CMK (cell line): Measurements from ENCODE around the gene DPP9.
"Not testable (repeated sequence)": the region's sequence is repeated elsewhere in the genome, so short reads cannot be mapped to it uniquely, and the experiment has no call there.

Source experiments
- DNase-seq: peaks from one replicate; pipeline ENCODE4 v3.0.0-alpha.2; 2010; ENCODE audit warnings: low read depth

The DPP9 gene

DNA sequence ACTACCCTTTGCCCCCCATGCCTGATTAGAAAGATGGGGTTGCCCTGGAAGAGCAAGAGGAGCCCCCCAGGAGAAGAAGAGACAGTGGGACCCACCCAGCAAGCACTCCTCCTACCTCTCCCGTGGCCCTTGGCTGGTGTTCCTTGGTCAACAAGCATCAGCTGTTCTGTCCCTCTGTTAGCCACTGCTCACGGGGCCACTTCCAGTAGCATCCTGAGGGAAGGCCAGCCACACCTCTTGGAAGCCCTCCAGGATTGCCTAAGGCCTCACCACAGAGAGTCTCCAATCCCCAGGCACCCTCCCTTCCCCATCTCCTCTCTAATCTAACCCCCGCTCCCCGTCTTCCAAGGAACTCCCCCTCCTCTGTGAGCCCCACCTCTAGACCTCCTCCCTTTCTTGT is 15.1 kb upstream of the DPP9 start:
- DNase-seq = no peak

DNA sequence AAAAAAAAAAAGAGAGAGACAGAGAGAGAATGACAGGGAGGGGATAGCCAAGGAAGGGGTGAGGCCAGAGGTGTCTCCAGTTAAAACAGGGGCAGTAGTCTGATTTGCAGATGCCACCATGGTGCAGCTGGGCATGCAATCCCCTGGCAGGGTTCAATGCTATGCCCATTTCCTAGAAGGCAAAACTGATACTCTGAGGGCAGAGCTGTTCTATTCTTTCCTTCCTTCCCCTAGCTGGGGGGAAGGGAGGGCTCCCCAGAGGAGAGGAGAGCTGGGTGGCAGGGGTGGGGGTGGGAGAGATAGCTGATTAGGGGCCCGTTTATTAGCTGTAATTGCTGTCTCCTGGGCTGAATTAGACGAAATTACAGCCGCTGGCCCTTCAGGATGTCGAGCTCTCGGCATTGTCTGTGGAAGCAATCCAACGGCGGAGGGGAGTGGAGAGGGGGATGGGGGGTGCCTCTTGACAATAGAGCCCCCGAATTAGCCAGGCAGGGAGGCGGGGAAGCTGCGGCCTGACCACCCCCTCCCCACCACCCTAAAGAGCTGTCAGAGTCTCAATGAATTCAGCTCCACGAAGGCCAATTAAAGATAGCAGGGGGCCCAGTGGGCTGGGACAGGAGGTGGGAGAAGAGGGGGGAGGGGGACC is 14.4 kb upstream of the DPP9 start:
- DNase-seq = no peak

DNA sequence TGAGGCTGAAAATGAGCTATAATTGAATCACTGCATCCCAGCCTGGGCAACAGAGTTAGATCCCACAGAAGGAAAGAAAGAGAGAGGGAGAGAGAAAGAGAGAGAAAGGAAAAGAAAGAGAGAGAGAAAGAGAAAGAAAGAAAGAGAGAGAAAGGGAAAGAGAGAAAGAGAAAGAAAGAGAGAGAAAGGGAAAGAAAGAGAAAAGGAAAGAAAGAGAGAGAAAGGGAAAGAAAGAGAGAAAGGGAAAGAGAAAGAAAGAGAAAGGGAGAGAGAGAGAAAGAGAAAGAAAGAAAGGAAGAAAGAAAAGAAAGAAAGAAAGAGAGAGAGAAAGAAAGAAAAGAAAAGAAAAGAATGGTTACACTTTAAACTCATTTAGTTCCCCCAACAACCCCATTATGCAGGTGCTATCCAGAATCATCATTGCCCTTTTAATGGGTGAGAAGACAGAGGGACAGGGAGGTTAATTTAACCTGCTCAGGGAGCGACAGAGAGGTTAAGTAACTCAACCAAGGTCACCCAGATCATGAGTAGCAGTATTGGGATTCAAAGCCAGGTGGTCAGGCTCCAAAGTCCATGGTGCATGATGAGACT is 10.2 kb upstream of the DPP9 start:
- DNase-seq = no peak

DNA sequence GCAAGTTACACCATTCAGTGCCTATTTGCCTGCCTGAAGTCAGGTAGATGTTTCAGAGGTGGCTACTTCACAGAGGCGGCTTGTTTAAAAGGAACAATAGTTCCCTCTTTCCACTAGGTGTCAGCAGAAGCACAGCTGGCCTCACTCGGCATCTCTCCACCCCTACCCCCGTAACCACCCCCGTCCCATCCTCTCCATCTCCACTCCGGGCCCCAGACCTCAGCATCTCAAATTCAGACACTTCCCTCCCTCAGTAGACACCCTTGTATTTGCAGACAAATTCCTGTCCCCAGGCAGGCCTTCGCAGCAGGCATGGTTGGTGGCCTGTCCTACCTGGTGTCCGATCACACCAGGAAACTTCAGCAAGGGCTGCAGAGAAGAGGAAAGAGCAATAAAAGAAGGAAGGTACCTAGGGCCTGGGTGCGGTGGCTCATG is 9.1 kb upstream of the DPP9 start:
- no peak for DNase-seq

DNA sequence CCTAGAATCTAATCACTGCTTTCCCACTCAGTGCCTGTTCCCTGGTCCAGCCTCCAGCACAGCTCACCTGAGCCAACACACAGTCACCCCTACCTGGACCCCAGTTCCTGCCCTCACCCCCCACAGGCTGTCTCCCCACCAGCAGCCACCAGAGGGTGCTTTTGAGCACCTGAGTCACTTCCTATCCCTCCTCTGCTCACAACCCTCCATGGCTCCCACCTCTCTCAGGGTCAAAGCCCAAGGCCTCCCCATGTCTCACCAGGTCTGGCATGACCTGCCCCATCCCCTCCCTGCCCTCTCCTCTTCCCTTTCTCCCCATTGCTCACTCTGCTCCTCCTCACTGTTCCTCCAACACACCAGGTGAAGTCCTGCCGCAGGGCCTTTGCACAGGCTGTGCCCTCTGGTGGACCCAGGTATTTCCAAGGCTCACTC is 7.1 kb upstream of the DPP9 start:
- no peak for DNase-seq

DNA sequence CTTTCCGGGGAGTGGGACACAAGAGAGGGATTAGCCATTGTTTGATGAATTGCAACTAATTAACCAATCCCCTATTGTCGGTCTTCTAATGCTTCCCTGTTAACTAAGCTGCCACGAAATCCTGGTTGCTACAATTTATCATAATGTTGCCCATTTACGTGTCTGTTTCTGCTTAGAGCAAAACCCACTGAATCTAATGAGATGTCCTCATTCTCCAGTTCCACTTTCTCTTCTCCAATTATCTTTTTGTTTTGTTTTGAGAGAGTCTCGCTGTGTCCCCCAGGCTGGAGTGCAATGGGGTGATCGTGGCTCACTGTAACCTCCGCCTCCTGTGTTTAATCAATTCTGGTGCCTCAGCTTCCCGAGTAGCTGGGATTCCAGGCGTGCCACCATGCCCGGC is 5.2 kb upstream of the DPP9 start:
- DNase-seq = no peak

DNA sequence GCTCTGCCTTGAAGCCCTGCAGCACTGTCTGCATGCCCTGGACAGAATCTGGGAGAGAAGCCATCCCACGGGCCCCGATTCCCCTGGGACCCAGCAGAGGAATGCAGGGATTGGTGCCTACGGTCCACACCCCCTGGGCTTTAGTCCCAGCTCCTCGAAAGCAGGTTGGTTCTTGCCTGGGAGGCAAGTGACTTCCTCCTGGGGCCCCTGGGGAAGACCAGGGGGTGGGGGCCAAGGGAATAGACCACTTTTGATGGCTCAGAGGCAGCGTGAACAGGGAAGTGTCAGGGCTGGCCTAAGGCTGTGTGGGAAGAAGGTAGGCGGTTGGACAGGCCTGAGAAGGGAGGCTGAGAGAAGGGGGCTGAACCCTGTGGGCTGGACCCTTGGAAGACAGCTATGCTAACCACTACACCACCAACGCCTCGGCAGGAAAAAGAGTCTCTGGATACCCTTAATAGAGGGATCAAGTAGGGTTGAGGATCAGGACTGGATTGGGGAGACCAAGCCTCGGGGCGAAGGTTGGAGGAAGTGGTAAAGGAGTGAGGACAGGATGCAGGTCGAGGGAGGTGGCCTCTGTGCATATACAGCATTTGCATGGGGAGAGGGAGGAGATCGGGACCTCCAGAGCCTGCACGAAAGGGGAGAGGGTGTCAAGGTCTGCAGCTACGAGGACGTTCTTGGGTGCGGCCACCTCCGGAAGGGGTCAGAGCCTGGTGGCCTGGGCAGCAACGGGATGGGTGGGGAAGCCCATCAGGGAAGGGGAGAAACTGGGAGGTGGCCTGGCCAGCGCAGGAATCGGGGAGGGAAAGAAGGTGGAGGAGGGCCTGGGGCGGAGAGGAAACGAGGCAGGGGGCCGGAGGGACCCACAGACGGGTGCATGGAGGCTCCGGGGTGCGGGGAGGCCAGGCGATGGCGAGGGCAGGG is 709 bp downstream of the DPP9 start:
- DNase-seq = no peak

DNA sequence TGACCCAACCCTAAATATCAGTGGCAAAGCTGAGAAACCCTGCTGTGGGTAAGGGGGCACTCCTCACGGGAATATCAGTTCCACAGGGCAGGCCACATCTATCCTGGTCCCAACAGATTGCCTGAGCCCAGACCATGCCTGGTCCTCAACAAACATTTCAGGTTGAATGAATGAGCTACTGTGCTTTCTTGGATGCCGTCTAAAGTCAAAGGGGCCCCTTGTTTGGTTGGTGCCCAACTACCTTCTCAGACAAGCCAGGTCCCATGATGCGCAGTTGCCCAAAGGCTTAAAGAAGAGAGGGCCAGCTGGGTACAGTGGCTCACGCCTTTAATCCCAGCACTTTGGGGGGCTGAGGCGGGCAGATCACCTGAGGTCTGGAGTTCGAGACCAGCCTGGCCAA is 2.4 kb downstream of the DPP9 start:
- no peak for DNase-seq

DNA sequence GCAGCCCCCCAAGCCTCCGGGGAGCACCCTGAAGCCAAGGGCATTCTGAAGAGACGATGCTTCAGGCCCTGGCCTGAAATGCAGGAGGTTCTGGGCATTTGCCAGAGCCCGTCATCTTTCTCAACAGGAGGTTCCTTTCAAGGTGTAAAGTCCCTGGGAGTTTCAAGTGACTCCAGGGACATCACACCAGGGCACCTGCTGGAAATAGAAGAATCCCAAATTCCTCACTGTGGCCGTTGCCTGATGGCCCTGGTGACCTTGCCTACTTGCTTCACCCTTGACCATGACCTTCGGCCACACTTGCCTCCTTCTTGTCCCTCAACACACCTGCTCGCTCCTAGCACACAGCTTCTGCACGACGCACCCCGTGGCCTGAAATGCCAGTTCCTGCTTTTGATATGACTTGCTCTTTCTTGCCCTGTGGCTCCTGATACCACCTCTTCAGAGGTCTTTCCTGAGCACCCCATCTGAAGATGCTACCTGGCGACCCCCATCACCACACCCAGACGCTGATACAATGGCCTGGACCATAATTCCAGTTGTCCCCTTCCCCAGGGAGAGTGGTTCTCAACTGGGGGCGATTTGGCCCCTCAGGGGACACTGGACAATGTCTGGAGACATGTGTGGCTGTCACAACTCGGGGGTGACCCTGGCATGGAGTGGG is 3.5 kb downstream of the DPP9 start:
- DNase-seq = no peak

DNA sequence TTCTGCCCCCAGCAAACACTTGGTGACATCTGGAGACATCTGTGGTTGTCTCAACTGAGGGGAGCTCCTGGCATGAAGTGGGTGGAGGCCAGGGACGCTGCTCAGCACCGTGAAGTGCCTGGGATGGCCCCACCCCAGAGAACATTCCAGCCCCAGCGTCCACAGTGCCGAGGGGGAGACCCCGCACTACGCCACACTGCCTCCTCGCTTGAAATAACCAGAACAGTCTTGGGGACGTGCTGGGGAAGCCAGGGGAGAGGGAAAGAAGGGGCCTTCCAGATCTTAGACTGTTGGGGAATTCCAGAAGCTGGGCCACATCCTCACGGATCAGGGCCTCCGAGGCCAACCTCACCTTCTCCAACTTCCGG is 4.2 kb downstream of the DPP9 start:
- no peak for DNase-seq

DNA sequence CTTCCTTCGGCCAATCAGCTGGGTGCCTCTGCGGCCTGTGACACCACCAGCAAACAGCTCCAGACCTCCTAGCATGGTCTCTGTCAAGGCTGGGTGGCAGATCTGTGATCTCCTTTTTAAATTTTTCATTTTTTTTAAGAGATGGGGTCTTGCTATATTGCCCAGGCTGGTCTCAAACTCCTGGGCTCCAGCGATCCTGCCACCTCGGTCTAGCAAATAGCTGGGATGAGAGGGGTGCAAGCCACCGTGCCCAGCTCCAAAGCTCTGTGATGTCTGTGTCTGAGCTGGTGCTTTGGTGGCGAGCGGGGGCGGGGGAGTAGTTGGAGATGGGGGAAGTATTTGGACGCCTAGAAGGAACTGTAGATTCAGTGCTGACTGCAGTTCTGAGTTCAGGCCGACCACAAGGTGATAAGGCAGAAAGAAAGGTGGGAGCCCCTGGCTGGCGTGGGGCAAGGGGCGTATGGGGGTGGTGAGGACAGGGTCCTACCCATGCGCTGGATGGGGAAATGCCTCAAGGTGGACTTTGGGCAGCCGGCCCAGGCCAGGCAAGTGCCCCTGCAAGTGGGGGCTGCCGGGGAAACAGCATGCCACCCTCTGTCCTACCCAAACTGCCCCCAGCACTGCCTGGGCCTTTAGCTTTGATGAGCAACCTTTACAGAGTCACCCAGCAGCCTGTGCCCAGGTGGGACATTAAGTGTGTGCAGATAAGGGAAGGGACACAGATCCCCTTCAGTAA is 5.5 kb downstream of the DPP9 start:
- no peak for DNase-seq

DNA sequence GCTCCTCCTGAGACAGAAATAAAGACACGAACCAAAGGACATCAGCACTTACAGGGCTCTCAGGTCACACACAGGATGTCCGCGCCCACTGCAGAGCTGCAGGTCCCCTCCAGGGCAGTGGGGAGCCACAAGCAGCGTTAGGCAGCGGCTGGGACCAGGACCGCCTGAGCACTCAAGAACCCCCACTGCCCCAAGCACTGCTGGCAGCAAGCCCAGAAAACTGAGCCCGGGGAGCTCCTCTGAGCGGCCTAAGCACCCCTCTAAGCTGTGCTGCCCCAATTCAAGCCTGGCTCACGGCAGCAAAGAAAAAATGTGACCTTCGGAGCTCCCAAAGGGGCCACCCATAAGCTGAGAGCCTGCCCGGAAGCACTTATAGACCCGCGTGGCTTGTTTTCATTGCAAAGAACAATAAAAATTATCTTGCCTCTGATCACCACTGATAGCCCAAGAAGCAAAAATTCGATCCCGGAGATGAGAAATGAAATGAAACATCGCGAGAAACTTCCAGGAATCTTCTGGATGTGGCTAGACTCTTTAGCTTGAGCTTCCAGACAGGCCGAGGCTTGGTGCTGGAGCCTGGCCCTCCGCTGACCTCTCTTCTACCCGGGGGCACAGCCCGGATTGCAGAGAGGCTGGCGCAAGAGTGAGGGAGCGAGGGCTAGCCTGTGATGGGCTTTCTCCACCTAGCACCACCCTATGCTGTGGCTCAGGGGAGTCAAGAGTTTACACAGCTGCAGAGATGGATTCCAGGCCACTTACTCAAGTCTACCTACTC is 6.3 kb downstream of the DPP9 start:
- no peak for DNase-seq

DNA sequence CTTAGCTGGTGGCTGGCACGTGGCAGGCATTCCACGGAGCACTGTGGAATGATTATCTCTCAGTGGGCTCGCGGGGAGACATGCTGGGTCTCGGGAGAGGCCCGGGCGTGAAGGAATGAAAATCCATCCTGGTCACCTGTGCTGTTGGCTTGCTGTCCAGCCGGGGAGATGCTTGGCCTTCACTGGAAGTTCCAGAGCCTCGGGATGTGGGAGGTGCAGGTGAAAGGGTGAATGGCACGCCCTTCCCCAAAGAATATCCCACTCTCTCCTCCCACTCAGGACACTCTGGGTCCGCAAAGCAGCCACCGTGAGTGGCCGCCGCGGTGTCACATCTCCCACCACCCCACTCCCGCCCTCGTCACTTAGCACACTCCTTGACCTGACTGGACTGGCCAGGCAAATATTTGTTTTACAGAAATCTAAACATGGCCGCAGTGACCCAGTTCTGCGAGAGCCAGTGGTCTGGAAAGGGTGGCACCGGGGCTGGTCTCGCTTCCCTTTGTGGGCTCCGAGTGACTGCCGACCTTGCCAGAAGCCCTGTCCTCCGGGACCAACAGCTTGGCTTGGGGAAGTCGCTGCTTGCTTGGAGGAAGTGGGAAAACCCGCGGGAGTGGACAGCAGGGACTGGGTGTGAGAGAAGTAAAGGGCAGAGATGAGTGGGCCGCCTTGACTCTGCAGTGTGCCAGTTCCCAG is 8.0 kb downstream of the DPP9 start:
- no peak for DNase-seq

DNA sequence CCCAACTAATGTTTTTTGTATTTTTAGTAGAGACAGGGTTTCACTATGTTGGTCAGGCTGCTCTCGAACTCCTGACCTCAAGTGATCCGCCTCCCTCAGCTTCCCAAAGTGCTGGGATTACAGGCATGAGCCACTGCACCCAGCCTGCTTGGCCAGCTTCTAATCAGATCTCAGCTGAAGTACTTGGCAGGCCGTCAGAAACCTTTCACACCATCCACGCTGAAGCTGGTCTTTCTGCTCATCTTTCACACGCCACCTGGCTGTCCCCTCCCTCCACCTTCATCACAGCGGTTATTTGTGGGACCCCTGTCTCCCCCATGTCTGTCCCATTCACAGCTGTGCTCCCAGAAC is 8.5 kb downstream of the DPP9 start:
- DNase-seq = not testable (repeated sequence)

DNA sequence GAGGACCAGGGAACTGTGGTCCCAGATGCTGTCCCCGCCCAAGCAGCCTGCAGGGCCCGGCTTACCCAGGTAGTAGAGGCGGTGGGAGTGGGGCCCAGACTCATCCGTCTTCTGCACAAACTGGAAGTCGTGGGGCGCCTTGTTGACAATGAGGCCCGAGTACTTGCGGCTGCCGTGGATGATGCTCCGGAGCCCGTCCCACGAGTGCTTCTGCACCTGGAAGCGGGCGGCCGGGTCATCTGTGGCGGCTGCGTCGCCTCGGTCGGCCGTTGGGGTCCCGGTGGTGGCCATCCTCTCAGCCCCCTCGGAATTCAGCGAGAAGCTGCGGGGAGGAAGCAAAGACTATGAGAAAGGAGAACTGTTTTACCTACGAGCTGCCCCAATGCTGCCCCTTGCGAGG is 9.6 kb downstream of the DPP9 start:
- no peak for DNase-seq

DNA sequence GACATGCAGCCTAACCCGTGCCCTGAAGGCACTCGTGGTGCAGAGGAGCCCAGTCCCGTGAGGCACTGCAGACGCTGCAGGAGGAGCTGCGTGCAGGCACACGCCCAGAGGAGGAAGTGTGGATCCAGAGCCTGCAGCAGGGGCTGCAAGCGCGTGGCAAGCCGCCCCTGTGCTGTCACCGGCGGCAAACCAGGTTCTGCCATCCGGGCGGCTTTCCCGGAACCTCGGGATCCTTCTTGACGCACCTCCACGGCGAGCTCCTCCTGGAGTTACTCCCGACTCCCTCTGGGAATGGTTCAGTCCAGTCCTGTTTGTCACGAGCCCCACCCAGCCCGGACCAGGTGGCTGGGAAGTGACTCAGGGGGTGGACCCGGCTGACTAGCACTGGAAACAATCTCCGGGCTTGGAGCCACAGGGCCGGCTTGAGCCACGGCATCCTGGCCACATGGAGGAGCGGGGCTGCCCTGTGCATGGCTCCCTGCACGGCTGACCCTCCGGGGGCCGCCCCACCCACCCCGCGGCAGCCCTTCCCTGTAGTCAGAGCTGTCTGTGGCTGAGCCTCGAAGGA is 10.2 kb downstream of the DPP9 start:
- DNase-seq = no peak

DNA sequence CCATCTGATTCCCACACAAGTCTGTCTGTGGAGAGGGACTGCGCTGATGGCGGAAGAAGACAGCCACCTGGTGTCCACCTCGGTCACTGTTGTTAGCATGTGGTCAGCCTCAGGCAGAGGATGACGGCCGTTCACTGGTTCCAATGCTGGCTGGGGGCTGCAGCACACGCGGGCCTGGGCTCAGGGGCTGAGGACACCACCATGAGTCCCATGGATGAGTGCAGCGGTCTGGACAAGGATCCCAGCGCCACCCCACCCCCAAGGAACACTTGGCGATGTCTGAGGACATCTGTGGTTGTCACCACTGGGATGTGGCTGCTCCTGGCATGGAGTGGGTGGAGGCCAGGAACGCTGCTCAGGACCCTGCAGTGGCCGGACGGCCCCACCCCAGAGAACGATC is 10.9 kb downstream of the DPP9 start:
- no peak for DNase-seq

DNA sequence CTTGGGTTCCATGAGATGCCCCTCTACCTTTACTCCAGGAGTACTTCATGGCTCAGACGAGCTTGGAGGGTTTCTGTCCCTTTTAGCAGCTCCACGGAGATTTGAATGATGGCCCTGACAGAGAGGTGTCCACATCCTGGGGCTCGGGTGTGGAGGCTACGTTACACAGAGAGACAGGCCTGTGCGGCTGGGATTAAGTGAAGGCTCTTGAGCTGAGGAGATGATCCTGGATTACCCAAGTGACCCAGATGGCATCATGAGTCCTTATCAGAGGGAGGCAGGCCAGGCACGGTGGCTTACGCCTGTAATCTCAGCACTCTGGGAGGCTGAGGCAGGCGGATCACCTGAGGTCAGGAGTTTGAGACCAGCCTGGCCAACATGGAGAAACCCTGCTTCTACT is 12.4 kb downstream of the DPP9 start:
- no peak for DNase-seq

DNA sequence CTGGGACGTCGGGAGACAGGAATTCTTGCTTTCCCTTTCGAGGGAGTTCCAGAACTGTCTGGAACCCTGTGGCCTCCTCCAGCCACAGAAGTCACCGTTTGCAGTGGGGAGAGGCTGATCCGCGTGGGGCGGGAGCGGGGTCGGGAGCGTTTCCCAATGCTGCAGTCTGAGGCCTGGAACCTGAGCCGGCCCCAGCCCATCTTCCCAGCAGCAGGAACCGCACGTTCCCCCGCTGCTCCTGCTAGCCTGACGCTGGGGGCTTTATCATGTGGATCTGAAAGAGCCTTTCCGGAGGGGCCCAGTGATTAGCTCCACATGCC is 13.4 kb downstream of the DPP9 start:
- no peak for DNase-seq

DNA sequence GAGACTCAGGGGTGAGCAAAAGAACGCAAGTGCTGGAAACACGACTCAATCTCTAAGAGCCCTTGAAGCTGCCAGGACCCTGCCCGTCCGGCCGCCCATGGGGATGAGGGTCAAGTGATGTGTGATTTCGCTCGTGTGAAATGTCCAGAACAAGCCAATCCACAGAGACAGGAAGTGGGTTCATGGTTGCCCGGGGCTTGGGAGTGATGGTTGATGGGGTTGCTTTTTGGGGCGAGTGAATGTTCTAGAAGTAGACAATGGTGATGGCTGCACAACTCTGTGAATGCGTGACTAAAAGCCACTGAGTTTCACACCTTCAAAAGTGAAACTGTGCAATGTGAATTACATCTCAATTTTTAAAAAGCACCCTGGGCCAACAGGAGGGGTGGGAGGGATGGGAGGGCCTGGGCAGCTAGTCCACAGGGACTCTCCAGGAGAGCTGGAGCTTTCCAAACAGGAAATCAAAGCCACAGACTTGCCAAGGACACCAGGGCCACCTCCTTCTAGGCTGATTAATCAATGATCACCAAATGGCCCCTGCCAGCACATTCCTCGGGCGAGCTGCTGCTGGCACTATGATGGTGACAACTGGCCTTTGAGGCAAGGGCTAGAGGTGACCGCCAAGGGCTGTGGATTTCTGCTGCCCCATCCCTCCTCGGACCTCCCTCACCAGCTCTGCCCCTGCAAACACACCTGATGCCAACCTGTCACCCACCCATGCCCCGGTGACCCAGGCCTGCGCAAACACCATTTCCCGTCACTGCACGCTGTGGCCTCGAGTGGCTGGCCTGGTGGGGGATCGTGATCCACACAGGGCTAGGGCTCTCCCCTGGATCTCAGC is 14.0 kb downstream of the DPP9 start:
- DNase-seq = no peak
